Ammon's horn (tissue), 1 donor: Measurements from ENCODE around the gene ZNF513.
"Not testable (repeated sequence)": the region's sequence is repeated elsewhere in the genome, so short reads cannot be mapped to it uniquely, and the experiment has no call there.

Experiments used
- DNase-seq: peaks from one replicate; pipeline ENCODE4 v3.0.0-alpha.2; 2016; ENCODE audit warnings: low spot score

Gene ZNF513

GRCh38 chr2:27380626-27381545, at the start of gene ZNF513:
Gene ZNF513, minus strand, starts transcription at chr2:27380734. Its CDS starts 208 bp downstream, at chr2:27380526.
- DNase-seq, result peak; percentile 98

GRCh38 chr2:27428978-27429541, 48.5 kb upstream of the ZNF513 start:
- peak; percentile 77 for DNase-seq

GRCh38 chr2:27428213-27428977, 47.9 kb upstream of the ZNF513 start, which contains the start of gene NRBP1:
Gene NRBP1, plus strand, starts transcription at chr2:27428631. Its CDS starts 4,643 bp downstream, at chr2:27433274.
- peak; percentile 95 for DNase-seq

GRCh38 chr2:27427863-27428212, 47.3 kb upstream of the ZNF513 start:
- no peak for DNase-seq

- DNase-seq, result not testable (repeated sequence)
Measured at GRCh38 chr2:27425039-27425438, 44.5 kb upstream of the ZNF513 start.

GRCh38 chr2:27422958-27423357, 42.4 kb upstream of the ZNF513 start:
- no peak for DNase-seq

- no peak for DNase-seq
Measured at GRCh38 chr2:27421660-27422250, 41.2 kb upstream of the ZNF513 start.

GRCh38 chr2:27420996-27421395, 40.5 kb upstream of the ZNF513 start:
- DNase-seq, result no peak

GRCh38 chr2:27416151-27416550, 35.6 kb upstream of the ZNF513 start:
- no peak for DNase-seq

GRCh38 chr2:27412419-27413152, 32.1 kb upstream of the ZNF513 start:
- no peak for DNase-seq

- peak; percentile 97 for DNase-seq
Measured at GRCh38 chr2:27409321-27410073, 29.0 kb upstream of the ZNF513 start, which contains the start of gene PPM1G. Gene PPM1G, minus strand, starts transcription at chr2:27409591. Its CDS starts 169 bp downstream, at chr2:27409422.

- DNase-seq, result peak; percentile 5
Measured at GRCh38 chr2:27408601-27409320, 28.2 kb upstream of the ZNF513 start.

GRCh38 chr2:27407798-27408491, 27.4 kb upstream of the ZNF513 start:
- peak; percentile 30 for DNase-seq

- no peak for DNase-seq
Measured at GRCh38 chr2:27400348-27401135, 20.0 kb upstream of the ZNF513 start.

- no peak for DNase-seq
Measured at GRCh38 chr2:27398962-27399361, 18.4 kb upstream of the ZNF513 start.

GRCh38 chr2:27393225-27393624, 12.7 kb upstream of the ZNF513 start:
- no peak for DNase-seq

GRCh38 chr2:27390822-27391679, 10.5 kb upstream of the ZNF513 start:
- no peak for DNase-seq
